Panc1 (cell line): ENCODE data around the gene LPGAT1.

Experiments
- CTCF ChIP-seq: fragments of 450-650 bp; IDR thresholded peaks from 2 replicates; pipeline ENCODE4 v1.5.1; 2017; ENCODE audit warnings: mild to moderate bottlenecking
- POLR2AphosphoS5 ChIP-seq: IDR thresholded peaks from 2 replicates; pipeline ENCODE4 v1.6.1; 2012; ENCODE audit warnings: mild to moderate bottlenecking, low read depth, low read length, moderate library complexity
- REST ChIP-seq, 2 experiments: IDR thresholded peaks; 2 replicates each; pipeline ENCODE4 v1.6.1; 2011 to 2012; ENCODE audit warnings: low read depth in 2 of 2, control low read depth in 1 of 2, low read length in 1 of 2, mild to moderate bottlenecking in 1 of 2, moderate library complexity in 1 of 2; ENCODE audit not compliant: insufficient read depth in 1 of 2
- SIN3A ChIP-seq: IDR thresholded peaks from 2 replicates; pipeline ENCODE4 v1.6.1; 2012; ENCODE audit warnings: low read depth, mild to moderate bottlenecking, low read length, moderate library complexity, borderline replicate concordance; ENCODE audit not compliant: insufficient read depth
- TCF7L2 ChIP-seq: IDR thresholded peaks from 2 replicates; pipeline ENCODE4 v1.6.1; 2011; ENCODE audit warnings: mild to moderate bottlenecking, low read depth, low read length, inconsistent platforms

- TF ChIP-seq CTCF: no peak
- TF ChIP-seq REST (IDR thresholded peaks at IDR 0.05; ENCODE audit: insufficient read depth in 1 of 2, low read depth in 2 of 2, low read length in 1 of 2): no peak
- no peak for TF ChIP-seq TCF7L2
- no peak for TF ChIP-seq POLR2AphosphoS5
- TF ChIP-seq SIN3A: no peak
Observed at GRCh38 chr1:211813590-211813989, 17.0 kb downstream of the LPGAT1 start.
